NCI-H345 treated with DMSO at 0.1 percent for 48 hours (cell line): ENCODE measurements around the gene RBM28.

Source experiments
- DNase-seq: peaks from one replicate; lab custom pipeline; 2025; ENCODE audit not compliant: unreplicated experiment; lab: John Stamatoyannopoulos, UW

The RBM28 gene

DNA sequence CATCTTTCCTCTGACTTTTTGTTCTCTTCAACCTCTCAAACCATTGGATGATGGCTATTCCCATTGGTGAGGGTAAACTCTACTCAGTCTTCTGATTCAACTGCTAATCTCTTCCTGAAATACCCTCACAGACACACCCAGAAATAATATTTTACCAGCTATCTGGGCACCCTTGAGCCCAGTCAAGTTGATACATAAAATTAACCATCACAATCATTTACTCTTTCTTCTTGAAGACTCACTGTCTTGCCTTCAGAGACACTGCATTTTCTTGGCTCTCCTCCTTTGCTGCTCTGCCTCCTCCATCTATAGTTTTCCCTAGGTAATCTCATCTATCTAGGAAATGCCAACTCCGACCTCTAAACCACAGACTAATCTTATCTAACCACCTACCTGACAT is 30.3 kb upstream of the RBM28 start:
- DNase-seq, result no peak

GRCh38 chr7:128373606-128374005 is 29.9 kb upstream of the RBM28 start:
- no peak for DNase-seq

DNA sequence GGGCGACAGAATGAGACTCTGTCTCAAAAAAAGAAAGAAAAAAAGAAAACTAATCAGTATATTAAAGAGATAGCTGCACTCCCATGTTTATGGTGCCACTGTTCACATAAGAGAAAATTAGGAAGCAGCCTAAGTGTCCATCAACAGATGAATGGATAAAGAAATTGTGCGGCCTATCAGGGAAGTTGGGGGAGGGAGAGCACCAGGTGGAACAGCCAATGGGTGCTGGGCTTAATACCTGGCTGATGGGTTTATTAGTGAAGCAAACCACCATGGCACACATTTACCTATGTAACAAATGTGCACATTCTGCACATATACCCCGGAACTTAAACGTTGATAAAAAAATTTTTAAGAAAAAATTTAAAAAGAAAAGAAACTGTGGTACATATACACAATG is 26.8 kb upstream of the RBM28 start:
- DNase-seq, result no peak

- no peak for DNase-seq
These were observed 23.3 kb upstream of the RBM28 start for GRCh38 chr7:128366986-128367385.

DNA sequence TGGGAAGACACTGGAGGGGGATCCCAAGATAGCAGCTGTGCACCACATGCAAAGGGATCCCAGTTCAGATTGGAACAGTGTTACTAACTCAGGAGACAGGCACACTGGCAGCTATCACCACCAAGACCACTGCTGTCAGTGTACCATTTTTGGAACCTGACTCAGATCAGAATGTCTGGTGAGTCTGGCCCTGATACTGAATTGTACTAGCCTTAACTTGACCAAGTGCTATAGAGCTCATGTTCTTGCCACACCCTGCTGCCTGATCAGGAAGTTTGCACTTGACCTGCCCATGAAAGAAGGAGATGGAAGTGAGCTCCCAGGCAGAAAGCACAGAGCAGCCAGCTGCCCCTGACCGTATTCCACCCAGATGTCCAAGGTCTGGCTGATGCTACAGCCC is 22.6 kb upstream of the RBM28 start:
- no peak for DNase-seq

- DNase-seq, result no peak
These were observed 21.7 kb upstream of the RBM28 start for GRCh38 chr7:128365432-128365831.

DNA sequence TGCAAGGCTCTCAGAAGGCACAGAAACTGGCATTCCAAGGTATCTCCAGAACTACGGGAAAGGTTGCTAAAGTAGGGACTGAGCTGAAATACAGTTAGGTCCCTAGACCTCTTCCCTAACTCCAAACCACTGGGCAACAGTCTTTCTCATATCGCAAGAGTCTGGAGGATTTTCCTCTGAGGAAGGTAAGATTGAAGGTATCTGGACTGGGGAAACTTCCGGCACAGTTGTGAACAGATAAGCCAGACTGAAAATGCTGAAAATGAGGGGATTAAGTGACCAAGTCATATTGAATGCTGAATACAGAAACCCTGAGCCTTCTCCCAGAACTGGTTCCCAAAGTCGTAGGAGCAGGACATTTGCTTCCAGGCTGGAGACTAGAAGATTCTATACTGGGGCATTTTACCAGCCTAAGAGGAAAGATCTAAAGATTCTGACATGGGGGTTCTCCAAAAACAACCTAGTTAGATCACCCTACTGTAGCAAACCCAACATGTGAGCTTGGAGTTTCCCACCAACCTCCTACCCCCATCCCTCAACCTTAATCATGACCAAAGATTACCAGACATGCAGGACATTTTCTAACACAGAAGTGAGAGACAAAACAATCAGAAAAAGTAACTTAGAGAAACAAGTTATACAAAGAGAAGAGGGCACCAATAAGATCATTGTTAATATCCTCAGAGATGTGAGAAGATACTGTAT is 20.6 kb upstream of the RBM28 start:
- no peak for DNase-seq

DNA sequence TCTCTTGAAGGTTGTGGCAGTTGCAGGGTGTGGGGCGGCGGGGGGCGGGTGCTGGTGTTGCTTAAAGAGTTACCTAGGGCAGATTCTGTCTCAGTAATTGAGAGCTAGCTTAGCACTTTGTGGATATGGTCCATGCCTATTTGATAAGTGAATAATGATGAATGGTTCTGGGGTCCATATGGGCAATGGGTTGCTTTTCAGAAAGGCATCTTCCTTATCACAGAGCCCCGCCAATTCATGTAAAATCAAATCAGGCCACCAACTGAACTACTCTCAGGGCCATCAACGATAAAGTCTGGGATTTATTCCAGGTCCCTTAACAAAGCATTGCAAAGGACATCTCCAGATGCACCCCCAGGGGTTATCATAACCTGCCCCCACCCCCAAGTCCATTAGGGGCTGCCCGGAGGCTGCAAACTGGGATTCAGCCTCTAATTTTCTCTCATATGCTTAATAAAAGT is 19.6 kb upstream of the RBM28 start:
- DNase-seq, result no peak

- DNase-seq, result no peak
These were observed 19.0 kb upstream of the RBM28 start for GRCh38 chr7:128362670-128363069.

GRCh38 chr7:128361411-128362379 is 18.0 kb upstream of the RBM28 start, which contains the start of gene PRRT4:
PRRT4 (minus strand) TSS chr7:128361690.
- no peak for DNase-seq

DNA sequence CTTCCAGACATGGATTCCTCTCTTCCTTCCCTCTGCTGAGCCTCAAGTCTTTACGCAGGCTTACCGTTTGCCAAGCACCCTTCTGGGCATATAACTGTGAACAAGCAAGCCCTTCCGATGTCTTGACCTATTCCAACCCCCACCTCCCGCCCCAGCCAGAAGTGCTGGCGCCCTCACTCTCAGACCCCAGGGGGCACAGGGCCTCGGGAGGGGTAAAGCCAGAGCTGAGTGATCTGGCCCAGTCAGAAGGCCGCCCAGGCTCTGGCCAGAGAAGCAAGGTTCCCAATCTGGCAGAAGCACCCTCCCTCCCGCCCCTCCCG is 16.6 kb upstream of the RBM28 start:
- no peak for DNase-seq

- DNase-seq, result no peak
These were observed 16.2 kb upstream of the RBM28 start for GRCh38 chr7:128359939-128360338.

GRCh38 chr7:128359336-128359735 is 15.6 kb upstream of the RBM28 start:
- DNase-seq, result no peak

DNA sequence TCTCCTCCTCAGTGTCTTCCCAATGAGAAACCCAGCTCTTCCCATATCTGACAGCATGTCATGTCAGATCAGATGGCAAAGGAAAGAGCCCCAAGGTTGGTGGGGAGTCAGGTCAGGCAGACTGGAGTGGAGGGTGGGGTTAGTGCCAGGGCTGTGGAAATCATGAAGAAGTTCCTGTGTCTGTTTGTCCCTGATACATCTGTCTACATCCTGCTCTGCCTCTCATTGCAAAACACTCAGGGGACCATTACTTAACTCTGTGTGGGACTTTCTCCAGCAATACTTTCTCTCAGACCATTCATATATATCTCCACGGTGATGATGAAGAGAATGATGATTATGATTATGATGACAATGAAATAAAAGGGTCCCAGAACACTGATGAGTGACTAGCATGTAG is 14.5 kb upstream of the RBM28 start:
- no peak for DNase-seq

DNA sequence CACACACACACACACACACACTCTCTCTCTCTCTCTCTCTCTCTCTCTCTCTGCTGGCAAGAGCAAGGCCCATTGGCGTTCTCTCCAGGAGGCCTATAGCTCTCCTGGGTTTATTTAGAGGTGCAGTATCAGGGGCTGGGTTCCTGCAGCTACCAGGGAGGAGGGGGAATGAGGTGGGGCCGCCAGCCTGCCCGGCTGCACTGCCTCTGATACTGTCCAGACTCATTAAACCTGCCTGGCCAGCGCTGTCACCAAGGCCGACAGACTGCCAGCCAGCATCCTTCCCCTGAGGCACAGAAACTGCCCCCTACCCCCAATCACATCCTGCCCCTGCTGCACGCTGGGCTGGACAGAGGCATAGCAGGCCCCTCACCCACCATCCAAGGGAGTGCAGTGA is 13.5 kb upstream of the RBM28 start:
- no peak for DNase-seq

DNA sequence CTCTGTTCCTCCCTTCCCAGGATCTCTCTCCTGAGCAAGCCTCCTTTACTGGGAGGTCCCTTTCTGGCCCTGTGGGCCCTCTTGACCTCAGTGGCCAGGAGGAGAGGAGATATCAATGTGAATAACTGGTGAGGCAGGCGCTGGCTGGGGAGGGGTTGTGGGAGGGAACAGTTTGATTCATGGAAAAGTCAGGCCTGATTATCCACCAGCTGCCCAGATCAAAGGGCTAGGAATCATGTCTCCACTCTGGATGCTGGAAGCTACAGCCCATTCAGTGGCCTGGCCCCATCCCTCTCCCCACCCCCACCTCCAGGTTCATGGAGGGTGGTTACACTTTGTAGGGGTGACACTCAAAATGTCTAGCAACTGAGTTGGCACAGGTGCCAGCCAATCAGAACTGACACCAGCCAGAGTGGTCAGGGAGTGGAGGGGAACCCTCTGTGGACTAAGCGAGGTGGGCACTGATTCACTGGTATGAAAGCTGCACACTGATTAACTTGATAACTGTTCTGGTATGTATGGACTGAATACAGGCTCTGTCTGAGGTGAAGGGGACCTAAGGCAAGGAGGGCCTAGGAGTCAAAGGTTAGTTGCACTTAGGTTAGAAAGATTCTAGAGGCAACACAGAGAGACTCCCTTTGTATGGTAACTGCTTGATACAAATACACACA is 13.0 kb upstream of the RBM28 start:
- DNase-seq, result no peak

GRCh38 chr7:128353610-128354009 is 9.9 kb upstream of the RBM28 start:
- no peak for DNase-seq

- no peak for DNase-seq
These were observed 9.5 kb upstream of the RBM28 start for GRCh38 chr7:128353189-128353588.

DNA sequence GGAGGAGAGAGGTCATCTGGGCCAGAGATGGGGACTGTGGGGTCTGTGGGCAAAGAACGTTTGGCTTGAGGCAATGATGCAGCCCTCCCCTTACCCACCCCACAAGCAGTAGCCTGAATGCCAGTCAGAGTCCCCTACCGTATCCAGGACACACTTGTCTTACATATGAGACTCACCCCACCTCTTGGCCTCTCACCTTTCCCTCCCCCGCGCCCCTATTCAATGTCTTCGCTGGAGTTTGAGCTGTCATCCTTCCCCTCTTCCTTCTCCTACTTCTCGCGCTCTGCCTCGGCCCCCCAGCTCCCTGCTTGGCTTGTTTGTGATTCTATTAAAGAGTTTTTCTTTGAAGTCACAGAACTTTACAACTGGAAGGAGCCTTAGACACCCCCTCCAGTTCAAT is 8.9 kb upstream of the RBM28 start:
- DNase-seq, result no peak

DNA sequence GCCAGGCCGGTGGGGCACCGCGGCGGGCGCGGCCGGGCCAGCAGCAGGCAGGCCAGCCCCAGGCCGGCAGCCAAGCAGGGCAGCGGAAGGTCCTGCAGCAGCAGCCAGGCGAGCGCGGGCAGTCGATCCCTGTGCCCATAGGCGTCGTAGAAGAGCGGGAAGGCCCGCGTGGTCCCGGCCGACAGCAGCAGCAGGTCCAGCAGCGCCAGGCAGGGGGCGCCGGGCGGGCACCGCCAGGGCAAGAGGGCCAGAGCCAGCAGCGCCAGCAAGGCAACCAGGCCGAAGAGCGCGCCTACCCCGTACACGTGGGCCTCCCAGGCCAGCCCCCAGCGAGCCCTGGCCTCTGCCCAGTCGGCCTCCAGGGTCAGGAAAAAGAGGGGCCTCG is 8.4 kb upstream of the RBM28 start:
- DNase-seq, result no peak

DNA sequence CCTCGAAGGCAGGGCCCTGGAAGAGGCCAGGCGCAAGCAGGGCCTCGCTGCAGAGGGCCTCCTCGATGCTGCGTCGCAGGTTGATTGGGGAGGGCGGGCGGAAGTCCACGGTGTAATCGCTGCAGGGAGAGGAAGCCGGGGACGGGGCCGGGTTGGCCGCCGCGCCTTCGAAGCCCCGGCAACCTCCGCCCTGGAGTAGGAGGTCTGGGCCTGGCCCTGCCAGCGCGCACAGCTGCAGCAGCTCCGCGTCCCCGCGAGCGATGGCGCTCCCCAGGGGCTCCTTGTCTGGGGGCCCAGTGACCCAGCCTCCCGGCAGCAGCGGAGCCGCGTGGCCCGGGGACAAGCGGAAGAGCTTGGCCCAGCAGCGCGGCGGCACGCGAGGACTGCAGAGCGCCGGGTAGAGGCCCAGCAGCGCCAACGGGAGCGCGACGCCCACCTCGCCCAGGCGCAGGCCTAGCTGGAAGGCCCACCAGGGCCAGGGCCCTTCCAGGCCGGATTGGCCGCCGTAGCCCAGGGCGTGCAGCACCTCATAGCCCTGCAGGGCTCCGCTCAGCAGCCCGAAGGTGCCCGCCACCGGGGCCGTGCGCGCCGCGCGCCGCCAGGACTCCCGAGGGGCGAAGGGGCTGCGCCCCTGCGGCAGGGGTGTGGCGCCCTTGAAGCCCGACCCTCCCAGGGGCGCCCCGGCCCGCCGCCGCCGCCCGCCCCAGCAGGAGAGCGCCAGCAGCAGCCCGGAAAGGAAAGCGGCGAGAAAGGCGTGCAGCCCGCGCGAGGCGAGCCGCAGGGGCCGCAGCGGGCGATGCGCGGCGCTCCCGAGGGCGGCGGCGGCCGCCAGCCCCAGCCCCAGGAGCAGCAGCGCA is 7.8 kb upstream of the RBM28 start:
- DNase-seq, result no peak
